ENCODE results near the gene DNAJC4. TPM values are rescaled to one million over a fixed set of nuclear protein-coding genes. Genes with fewer than 3 reads are reported as not detected.
A peak's percentile ranks its signal among the peaks of the same experiment; 100 is the strongest.

Gene DNAJC4
- total and polyA plus RNA-seq, 11 donors: 31.2 to 123 (median 47.2) TPM

DNA sequence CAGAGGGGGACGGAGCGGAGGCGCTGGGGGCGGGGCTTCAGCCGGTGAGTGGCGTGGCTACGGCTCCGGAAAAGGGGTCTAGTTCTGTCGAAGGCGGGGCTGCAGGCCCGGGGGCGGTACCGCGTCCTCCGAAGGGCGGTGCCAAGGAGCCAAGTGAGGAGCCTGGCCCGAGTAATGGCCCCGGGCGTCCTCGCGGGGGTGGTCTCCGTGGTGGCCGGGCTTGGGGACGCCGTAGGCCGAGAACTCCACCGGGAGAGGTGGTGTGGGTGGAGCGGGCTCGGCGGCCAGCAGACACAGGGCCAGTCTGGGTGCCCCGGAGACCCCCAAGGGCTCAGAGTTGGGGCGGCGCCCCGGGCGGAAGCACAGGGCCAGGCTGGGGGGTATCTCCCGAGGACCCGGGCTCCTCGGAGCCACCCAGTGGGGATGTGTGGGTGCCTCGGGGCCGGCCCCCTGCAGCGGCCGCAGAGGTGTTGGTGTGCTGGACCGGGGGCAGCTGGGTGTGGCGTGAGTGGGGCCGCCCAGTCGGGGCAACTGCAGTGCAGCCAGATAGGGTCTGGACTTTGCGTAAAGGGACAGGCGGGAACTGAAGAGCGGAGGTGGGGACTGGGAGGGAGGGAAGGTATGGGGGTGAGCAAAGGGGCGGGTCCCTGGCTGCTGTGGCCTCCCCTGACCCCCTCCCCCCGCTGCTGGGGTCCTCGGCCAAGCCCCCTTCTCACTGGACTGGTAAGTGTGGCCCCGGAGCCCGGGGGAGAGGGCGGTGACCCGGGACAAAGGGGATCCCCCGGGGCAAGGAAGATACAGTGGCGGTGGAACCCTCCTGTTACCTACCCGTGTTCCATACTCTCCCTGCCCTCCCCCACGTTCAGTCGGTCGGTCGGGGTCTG lies 11.4 kb downstream of the DNAJC4 start:
- Histone ChIP-seq H3K27ac (peak overlapping the region; percentile 72 to 100 (median 99)), H3K4me3 (peak overlapping the region; percentile 65 to 99 (median 80)), H3K36me3 (peaks cover 0 to 36% (median 26%) of the 10 kb centered on the region in 9 donors), H3K9me3 (no peaks in the 10 kb centered on the region), H3K4me1 (peaks cover 0 to 62% (median 33%) of the 10 kb centered on the region in 12 donors), H3K27me3 (no peaks in the 10 kb centered on the region)
- intact Hi-C loops (cut with DNase I): loop anchor here in 3 of 10 donors (1.0 to 2.0 kb wide), 3 partner anchors 29 to 63 kb away; partner anchors contain the start of genes BAD (in 1 of the 3) and ESRRA (in 1 of the 3)
- DNase-seq (peak in 4 of 5 donors; percentile 58 to 100 (median 68)), ATAC-seq (peak in 3 of 4 donors; percentile 1 to 26 (median 17))
- TF ChIP-seq, protein P1, sequence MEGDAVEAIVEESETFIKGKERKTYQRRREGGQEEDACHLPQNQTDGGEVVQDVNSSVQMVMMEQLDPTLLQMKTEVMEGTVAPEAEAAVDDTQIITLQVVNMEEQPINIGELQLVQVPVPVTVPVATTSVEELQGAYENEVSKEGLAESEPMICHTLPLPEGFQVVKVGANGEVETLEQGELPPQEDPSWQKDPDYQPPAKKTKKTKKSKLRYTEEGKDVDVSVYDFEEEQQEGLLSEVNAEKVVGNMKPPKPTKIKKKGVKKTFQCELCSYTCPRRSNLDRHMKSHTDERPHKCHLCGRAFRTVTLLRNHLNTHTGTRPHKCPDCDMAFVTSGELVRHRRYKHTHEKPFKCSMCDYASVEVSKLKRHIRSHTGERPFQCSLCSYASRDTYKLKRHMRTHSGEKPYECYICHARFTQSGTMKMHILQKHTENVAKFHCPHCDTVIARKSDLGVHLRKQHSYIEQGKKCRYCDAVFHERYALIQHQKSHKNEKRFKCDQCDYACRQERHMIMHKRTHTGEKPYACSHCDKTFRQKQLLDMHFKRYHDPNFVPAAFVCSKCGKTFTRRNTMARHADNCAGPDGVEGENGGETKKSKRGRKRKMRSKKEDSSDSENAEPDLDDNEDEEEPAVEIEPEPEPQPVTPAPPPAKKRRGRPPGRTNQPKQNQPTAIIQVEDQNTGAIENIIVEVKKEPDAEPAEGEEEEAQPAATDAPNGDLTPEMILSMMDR (IDR thresholded peaks at IDR 0.05): peak in 1 of 12 donors; percentile 26
- TF ChIP-seq POLR2A (IDR thresholded peaks at IDR 0.05): peak in 1 of 2 donors; percentile 86
- 1% methylated on average over 20 to 63 of the region's 63 CpGs for WGBS, 4 donors

DNA sequence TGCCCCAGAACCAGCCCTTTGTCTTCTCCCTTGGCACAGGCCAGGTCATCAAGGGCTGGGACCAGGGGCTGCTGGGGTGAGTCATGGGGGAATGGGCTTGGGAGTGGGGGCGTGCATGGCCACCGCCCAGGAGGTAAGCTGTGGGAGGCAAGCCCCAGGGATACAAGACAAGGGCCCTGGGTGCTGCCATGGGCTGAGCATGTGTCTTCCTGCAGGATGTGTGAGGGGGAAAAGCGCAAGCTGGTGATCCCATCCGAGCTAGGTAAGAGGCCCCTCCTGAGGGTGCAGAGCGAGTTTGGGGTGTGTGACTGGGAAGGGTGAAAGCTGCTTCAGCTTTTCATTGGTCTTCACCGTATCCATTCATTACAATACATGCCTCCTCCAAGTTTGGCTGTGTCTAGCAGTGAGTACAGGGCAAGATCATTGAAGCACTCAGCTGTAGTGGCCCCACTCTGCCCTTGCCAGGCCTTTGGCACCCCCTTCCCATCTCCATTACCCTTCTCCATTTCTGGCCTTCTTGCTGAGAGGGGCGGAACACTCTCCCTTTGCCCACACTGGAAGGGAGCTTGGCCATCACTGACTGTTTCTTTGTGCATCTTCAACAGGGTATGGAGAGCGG lies 13.0 kb downstream of the DNAJC4 start:
- Histone ChIP-seq H3K4me3 (no peak overlapping the region), H3K27me3 (no peaks in the 10 kb centered on the region), H3K9me3 (no peaks in the 10 kb centered on the region), H3K36me3 (peaks cover 0 to 23% (median 16%) of the 10 kb centered on the region in 9 donors), H3K4me1 (peaks cover 0 to 64% (median 39%) of the 10 kb centered on the region in 12 donors), H3K27ac (peak overlapping the region in 3 of 12 donors; percentile 99 to 100 (median 100))
- TF ChIP-seq POLR2A (IDR thresholded peaks at IDR 0.05): no peak
- TF ChIP-seq, protein P1 (IDR thresholded peaks at IDR 0.05): no peak
- intact Hi-C loops (cut with DNase I): no loop called here
- ATAC-seq: no peak
- DNase-seq: no peak
- 85 to 91% (median 89%) methylated on average over 8 of the region's 8 CpGs for WGBS, 4 donors

DNA sequence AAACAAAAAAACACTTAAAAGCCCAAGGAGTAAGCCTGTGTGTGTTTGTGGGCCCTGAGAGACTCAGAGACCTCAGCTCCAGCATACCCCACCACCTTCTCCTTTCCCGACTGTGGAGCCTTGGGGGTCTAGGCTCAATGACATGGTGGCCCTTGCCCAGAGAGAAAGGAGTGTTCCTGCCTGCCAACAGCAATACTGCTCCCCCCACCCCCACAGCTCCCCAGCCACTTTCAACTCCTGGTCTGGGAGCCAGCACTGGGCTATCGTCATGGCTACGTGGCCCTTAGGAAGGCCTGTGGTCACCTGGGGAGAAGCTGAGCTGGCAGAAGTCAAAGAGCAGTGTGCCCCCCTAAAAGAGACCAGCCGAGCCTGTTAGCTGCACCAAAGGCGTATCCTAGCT lies 13.8 kb downstream of the DNAJC4 start:
- 55 to 70% (median 69%) methylated on average over 4 to 5 of the region's 5 CpGs for WGBS, 4 donors
- peak overlapping the region in 1 of 12 donors; percentile 14 for H3K27ac ChIP-seq
- ATAC-seq (no peak), DNase-seq (no peak)
- TF ChIP-seq, protein P1 (IDR thresholded peaks at IDR 0.05): no peak
- TF ChIP-seq POLR2A (IDR thresholded peaks at IDR 0.05): no peak
- peaks cover 0 to 16% (median 9%) of the 10 kb centered on the region in 9 donors for H3K36me3 ChIP-seq
- no peaks in the 10 kb centered on the region for H3K27me3 ChIP-seq
- intact Hi-C loops (cut with DNase I): no loop called here
- H3K9me3 ChIP-seq: no peaks in the 10 kb centered on the region
- no peak overlapping the region for H3K4me3 ChIP-seq
- peaks cover 0 to 64% (median 39%) of the 10 kb centered on the region in 12 donors for H3K4me1 ChIP-seq

DNA sequence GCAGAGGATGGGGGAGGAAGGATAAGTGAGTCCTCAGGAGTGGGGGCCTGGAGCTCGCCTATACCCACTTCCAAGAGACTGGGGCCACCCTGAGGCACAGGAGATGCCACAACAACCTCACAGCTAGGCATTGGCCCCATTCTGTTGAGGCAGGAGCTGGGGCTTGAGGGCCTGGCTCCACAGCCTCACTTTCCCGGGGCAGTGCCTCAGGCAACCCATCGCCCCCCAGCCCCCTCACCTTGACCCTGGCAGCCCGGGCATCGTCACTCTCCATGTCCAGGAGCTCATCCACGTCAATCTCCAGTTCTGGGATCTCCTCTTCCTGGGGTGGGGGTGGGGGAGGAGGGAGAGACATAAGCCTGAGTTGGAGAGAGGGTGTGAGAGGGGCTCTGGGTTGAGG lies 14.6 kb downstream of the DNAJC4 start:
- Histone ChIP-seq H3K4me3 (peak overlapping the region in 7 of 12 donors; percentile 62 to 90 (median 80)), H3K4me1 (peaks cover 0 to 60% (median 36%) of the 10 kb centered on the region in 12 donors), H3K27me3 (no peaks in the 10 kb centered on the region), H3K9me3 (no peaks in the 10 kb centered on the region), H3K36me3 (peaks cover 0 to 15% (median 8%) of the 10 kb centered on the region in 9 donors), H3K27ac (peak overlapping the region in 11 of 12 donors; percentile 50 to 95 (median 86))
- no peak for ATAC-seq
- no peak for DNase-seq
- no peak for TF ChIP-seq POLR2A (IDR thresholded peaks at IDR 0.05)
- TF ChIP-seq, protein P1 (IDR thresholded peaks at IDR 0.05): no peak
- 43 to 52% (median 46%) methylated on average over 6 of the region's 6 CpGs; no CpG with 5 or more reads in 1 of the 4 donors for WGBS, 4 donors
- intact Hi-C loops (cut with DNase I): no loop called here

All from heart left ventricle (tissue), 16 donors.